ENCODE measurements around the gene RBMXL2.
A peak's percentile ranks its signal among the peaks of the same experiment; 100 is the strongest.

RBMXL2 gene

DNA sequence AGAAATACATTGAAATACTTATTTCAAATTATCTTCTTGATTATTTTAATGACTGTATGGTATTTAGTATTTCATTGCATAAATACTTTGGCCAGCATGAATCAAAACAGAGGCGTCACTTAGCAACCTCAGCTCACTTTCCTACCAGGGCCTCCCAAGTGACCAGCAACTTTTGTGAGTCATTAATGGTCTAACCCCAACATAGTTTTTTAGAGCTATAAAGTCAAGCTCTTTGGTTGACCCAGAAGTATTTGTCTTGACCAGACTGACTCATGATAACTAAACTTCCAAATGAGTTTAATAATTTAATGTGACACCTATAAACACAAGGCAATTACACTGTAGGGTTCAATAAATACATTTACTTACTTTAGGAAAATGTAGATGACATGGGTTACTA is 27.9 kb upstream of the RBMXL2 start:
- no peak for TF ChIP-seq TAF1 (IDR thresholded peaks at IDR 0.05; ENCODE audit: borderline replicate concordance, insufficient read depth, low read length)
- TF ChIP-seq, protein P1, sequence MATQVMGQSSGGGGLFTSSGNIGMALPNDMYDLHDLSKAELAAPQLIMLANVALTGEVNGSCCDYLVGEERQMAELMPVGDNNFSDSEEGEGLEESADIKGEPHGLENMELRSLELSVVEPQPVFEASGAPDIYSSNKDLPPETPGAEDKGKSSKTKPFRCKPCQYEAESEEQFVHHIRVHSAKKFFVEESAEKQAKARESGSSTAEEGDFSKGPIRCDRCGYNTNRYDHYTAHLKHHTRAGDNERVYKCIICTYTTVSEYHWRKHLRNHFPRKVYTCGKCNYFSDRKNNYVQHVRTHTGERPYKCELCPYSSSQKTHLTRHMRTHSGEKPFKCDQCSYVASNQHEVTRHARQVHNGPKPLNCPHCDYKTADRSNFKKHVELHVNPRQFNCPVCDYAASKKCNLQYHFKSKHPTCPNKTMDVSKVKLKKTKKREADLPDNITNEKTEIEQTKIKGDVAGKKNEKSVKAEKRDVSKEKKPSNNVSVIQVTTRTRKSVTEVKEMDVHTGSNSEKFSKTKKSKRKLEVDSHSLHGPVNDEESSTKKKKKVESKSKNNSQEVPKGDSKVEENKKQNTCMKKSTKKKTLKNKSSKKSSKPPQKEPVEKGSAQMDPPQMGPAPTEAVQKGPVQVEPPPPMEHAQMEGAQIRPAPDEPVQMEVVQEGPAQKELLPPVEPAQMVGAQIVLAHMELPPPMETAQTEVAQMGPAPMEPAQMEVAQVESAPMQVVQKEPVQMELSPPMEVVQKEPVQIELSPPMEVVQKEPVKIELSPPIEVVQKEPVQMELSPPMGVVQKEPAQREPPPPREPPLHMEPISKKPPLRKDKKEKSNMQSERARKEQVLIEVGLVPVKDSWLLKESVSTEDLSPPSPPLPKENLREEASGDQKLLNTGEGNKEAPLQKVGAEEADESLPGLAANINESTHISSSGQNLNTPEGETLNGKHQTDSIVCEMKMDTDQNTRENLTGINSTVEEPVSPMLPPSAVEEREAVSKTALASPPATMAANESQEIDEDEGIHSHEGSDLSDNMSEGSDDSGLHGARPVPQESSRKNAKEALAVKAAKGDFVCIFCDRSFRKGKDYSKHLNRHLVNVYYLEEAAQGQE (IDR thresholded peaks at IDR 0.05; ENCODE audit: insufficient read depth in 1 of 2, low read depth in 2 of 2, low read length in 2 of 2): no peak

DNA sequence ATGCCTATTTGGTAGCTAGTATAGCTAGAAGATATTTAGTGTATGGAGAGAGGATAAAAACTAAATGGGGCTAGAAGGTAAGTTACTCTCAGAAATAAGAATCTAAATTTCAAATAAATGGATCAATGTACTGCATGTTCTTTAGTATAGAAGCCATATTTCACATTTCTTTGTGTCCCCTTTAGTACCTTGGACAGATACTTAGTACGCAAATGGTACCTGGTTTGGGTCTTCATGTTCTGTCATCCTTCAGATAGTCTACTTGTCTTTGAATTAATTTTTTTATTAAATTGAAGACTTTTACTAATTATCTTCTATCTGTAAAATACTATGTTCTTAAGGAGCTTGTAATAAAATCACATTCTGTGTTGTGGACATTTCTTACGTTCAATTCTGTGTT is 26.3 kb upstream of the RBMXL2 start:
- no peak for TF ChIP-seq FOXP2 (optimal IDR thresholded peaks at IDR 0.05; ENCODE audit: borderline replicate concordance, extremely low read depth, extremely low read length, insufficient read depth)
- TF ChIP-seq, protein P1 (IDR thresholded peaks at IDR 0.05; ENCODE audit: insufficient read depth in 1 of 2, low read depth in 2 of 2, low read length in 2 of 2): peak in 1 of 2 experiments; percentile 5; a peak in 1 of 4 replicates

DNA sequence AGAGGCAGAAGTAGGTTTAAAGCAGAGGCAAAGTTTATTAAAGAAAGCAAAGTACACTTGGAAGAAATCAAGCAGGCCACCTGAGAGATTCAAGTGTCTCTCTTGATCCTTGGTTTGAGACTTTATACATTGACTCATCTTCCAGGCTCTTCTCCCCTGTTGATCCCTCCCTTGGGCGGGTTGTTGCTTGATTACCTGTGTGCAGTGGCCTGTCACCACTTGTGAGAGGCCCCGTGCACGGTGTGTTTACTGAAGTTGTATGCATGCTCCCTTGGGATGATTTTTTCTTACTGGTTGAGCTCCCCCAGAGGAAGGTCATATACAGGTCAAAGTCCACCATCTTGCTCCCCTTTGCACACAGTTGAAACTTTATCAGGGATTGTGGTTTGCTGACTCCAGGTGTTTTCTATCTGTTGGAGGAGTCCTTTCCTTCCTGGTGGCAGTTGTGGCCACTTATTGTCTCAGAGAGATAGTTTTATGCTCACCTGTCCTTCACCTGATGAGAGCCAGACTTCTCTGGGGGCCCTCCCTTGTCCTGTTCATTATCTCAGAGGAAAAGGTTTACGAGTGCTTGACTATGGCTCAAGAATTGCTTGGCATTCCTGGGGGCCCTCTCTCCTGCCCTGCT is 16.3 kb upstream of the RBMXL2 start:
- no peak for TF ChIP-seq FOXP2 (optimal IDR thresholded peaks at IDR 0.05; ENCODE audit: borderline replicate concordance, extremely low read depth, extremely low read length, insufficient read depth)
- TF ChIP-seq TAF1 (IDR thresholded peaks at IDR 0.05; ENCODE audit: borderline replicate concordance, insufficient read depth, low read length): no peak
- no peak for TF ChIP-seq POLR2AphosphoS5 (IDR thresholded peaks at IDR 0.05; ENCODE audit: low read depth, low read length)
- TF ChIP-seq SIN3A (IDR thresholded peaks at IDR 0.05; ENCODE audit: borderline replicate concordance, insufficient read depth, low read length): no peak
- TF ChIP-seq, protein P1 (IDR thresholded peaks at IDR 0.05; ENCODE audit: insufficient read depth in 1 of 2, low read depth in 2 of 2, low read length in 2 of 2): no peak

DNA sequence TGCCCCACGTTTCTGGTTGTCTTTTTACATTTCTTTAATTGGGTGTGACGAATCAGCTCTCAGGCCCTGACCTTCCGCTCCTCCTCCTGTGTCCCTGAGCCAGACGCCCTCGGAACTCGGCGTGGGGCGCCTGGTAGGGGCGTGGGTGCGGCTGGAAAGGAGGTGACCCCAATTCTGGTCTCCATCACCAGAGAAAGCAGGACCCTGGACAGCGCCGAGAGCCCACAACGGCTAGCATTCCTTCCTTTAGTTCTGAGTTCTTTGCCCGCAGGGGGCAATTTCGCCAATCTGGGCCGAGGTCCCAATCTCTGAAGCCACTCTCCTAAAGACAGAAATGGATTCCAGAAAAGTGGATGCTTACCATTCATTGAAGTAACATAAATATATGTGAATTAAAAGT is 11.7 kb upstream of the RBMXL2 start:
- TF ChIP-seq TAF1 (IDR thresholded peaks at IDR 0.05; ENCODE audit: borderline replicate concordance, insufficient read depth, low read length) (no peak), SIN3A (IDR thresholded peaks at IDR 0.05; ENCODE audit: borderline replicate concordance, insufficient read depth, low read length) (no peak), POLR2AphosphoS5 (IDR thresholded peaks at IDR 0.05; ENCODE audit: low read depth, low read length) (no peak), FOXP2 (optimal IDR thresholded peaks at IDR 0.05; ENCODE audit: borderline replicate concordance, extremely low read depth, extremely low read length, insufficient read depth) (no peak)
- TF ChIP-seq, protein P1 (IDR thresholded peaks at IDR 0.05; ENCODE audit: insufficient read depth in 1 of 2, low read depth in 2 of 2, low read length in 2 of 2): peak; percentile 80 to 94

DNA sequence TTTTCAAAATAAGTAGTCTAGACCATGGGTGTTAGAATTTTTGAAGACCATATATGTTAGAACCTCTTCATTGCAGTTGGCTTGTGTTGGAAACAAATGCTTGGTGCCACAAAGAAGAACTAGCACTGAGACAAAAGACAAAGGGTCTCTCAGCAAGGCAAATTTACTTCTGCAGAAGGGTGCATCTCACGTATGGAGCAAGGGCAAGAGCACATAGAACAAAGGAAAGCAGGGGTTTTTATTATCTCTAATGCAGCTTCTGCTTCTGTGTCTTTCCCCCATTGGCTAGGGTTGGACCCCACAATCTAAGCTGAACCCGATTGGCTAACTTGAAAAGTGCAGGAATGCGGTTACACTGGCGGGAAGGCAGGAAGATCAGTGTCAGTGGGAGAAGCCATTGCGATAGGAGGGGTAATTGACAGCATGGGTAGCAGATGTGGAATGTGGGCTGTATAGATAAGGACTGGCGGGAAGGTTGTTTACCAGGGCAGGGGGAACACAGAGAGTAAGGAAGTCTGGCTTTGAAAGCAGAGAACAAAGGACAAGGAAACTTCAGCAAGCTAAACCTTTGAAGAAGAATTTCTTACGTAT is 9.2 kb upstream of the RBMXL2 start:
- TF ChIP-seq POLR2AphosphoS5 (IDR thresholded peaks at IDR 0.05; ENCODE audit: low read depth, low read length) (no peak), TAF1 (IDR thresholded peaks at IDR 0.05; ENCODE audit: borderline replicate concordance, insufficient read depth, low read length) (no peak), SIN3A (IDR thresholded peaks at IDR 0.05; ENCODE audit: borderline replicate concordance, insufficient read depth, low read length) (no peak), FOXP2 (optimal IDR thresholded peaks at IDR 0.05; ENCODE audit: borderline replicate concordance, extremely low read depth, extremely low read length, insufficient read depth) (no peak)

Data from PFSK-1 (cell line).